ACHN (cell line): ENCODE data around the gene RBMX2.
"Not testable (repeated sequence)": the region's sequence is repeated elsewhere in the genome, so short reads cannot be mapped to it uniquely, and the experiment has no call there.

Experiments
- DNase-seq: peaks from one replicate; pipeline ENCODE4 v3.0.0-alpha.2; 2015
- in situ Hi-C: cut with HindIII; loops from 2 replicates; pipeline ENCODE4 v1.10.0; 2017; ENCODE audit warnings: low sequenced_read_pairs, low pct_ligation_motif_present, low pct_unique_long_range_greater_than_20kb

The RBMX2 gene

GRCh38 chrX:130437996-130438395 is 36.2 kb downstream of the RBMX2 start:
- in situ Hi-C loops, DNase-seq: not testable (repeated sequence)

GRCh38 chrX:130443875-130444274 is 42.1 kb downstream of the RBMX2 start:
- peak; percentile 1 for DNase-seq
- in situ Hi-C loops, result no loop called here

GRCh38 chrX:130444641-130445336 is 43.0 kb downstream of the RBMX2 start:
- in situ Hi-C loops, result no loop called here

GRCh38 chrX:130446974-130447373 is 45.2 kb downstream of the RBMX2 start:
- in situ Hi-C loops, result no loop called here
- DNase-seq, result no peak

More at GRCh38 chrX:130444641-130445336, 43.0 kb downstream of the RBMX2 start:
- DNase-seq, result no peak
